Mucosa of stomach (tissue), 1 donor: Measurements from ENCODE around the gene NPM3.

Source experiments
- H3K27me3 ChIP-seq: one replicate; pipeline ENCODE4 v1.7.0; 2013; ENCODE audit warnings: mild to moderate bottlenecking, low read length; ENCODE audit not compliant: control insufficient read depth, insufficient read depth
- H3K36me3 ChIP-seq: one replicate; pipeline ENCODE4 v1.7.0; 2013; ENCODE audit warnings: low read length; ENCODE audit not compliant: control insufficient read depth, insufficient read depth
- H3K4me1 ChIP-seq: one replicate; pipeline ENCODE4 v1.7.0; 2013; ENCODE audit warnings: mild to moderate bottlenecking, low read length; ENCODE audit not compliant: control insufficient read depth, insufficient read depth
- H3K4me3 ChIP-seq: one replicate; pipeline ENCODE4 v1.7.0; 2013; ENCODE audit warnings: low read length
- H3K9ac ChIP-seq: one replicate; pipeline ENCODE4 v1.7.0; 2013; ENCODE audit warnings: mild to moderate bottlenecking, low read length, moderate library complexity
- H3K9me3 ChIP-seq: one replicate; pipeline ENCODE4 v1.7.0; 2013; ENCODE audit warnings: mild to moderate bottlenecking, low read length, moderate library complexity; ENCODE audit not compliant: control insufficient read depth
- donor health status: Pancreatic carcinoma.

The NPM3 gene

GRCh38 chr10:101759309-101760247 is 23.7 kb downstream of the NPM3 start:
- Histone ChIP-seq H3K36me3 (no peaks in the 10 kb centered on the region), H3K4me3 (no peak overlapping the region), H3K9me3 (no peaks in the 10 kb centered on the region), H3K4me1 (no peaks in the 10 kb centered on the region), H3K27me3 (peaks cover 16% of the 10 kb centered on the region), H3K9ac (no peak overlapping the region)

DNA sequence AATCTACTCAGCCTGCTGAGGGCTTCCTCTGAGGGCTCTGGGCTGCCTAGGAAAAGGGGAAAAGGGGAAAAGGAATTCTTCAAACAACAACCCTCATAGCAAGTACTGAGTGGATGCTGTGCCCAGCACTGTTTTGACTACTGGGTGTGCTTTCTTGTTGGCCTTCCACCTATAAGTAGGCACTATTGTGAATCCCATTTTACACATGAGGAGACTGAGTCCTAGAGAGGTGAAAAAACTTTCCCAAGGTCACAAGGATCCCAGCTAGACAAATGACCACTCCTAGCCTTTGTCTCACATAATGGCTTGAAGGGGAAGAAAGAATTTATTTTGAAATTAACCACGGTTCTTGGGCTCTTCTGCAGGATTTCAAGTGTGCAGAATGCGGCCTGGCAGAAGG is 24.4 kb downstream of the NPM3 start:
- H3K36me3 ChIP-seq, result no peaks in the 10 kb centered on the region
- H3K27me3 ChIP-seq, result peaks cover 16% of the 10 kb centered on the region
- H3K9me3 ChIP-seq, result no peaks in the 10 kb centered on the region
- no peaks in the 10 kb centered on the region for H3K4me1 ChIP-seq
- H3K4me3 ChIP-seq, result no peak overlapping the region
- H3K9ac ChIP-seq, result no peak overlapping the region

- Histone ChIP-seq H3K4me3 (no peak overlapping the region), H3K27me3 (peaks cover 10% of the 10 kb centered on the region), H3K4me1 (no peaks in the 10 kb centered on the region), H3K9ac (no peak overlapping the region), H3K36me3 (no peaks in the 10 kb centered on the region), H3K9me3 (no peaks in the 10 kb centered on the region)
Measured at GRCh38 chr10:101752241-101752640, 31.0 kb downstream of the NPM3 start.

DNA sequence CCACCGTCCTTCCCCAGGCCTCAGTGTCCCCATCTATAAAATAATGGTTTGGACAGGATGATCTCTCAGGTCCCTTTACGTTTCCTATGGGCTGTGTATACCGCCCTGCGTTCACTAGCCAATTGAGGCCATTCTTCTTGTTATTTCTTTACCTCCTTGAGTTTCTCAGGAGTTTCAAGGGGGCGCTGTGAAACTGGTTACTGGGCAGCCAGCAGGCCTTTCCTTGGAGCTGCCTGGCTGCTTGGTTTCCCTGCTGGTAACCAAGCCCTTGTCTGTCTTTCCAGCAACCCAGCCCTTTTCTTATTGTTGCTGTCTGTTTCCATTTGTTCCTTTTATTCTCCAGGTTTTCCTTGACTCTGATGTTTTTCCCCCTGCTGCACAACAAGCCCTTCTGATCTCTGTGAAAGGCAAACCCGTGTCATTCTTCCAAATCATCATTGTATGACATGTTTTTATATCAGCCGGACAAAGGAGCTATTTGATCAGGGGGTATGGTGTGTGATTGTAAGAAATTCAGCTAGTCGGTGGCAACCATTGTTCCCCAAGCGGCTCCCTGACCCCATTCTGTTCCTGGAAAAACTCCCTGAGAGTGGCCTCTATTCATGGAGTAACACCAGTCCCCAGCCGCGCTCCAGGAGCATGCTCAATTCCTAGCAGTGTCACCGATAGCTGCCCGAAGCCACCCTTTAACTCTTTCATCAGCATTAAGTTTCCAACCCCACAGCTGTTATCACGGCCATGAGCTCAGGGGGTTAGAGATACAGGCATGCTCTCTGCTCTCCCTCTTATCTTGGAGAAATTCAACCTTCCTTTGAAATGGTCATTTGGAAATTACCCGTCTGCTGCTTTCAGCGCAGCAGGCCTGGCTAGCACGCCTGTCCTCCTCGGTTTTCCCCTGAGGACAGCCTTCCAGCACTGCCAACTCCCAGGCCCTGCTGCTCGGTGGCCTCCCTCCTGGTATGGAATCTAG is 33.9 kb downstream of the NPM3 start:
- Histone ChIP-seq H3K4me3 (no peak overlapping the region), H3K27me3 (peaks cover 10% of the 10 kb centered on the region), H3K4me1 (peaks cover 9% of the 10 kb centered on the region), H3K9ac (no peak overlapping the region), H3K36me3 (no peaks in the 10 kb centered on the region), H3K9me3 (no peaks in the 10 kb centered on the region)

DNA sequence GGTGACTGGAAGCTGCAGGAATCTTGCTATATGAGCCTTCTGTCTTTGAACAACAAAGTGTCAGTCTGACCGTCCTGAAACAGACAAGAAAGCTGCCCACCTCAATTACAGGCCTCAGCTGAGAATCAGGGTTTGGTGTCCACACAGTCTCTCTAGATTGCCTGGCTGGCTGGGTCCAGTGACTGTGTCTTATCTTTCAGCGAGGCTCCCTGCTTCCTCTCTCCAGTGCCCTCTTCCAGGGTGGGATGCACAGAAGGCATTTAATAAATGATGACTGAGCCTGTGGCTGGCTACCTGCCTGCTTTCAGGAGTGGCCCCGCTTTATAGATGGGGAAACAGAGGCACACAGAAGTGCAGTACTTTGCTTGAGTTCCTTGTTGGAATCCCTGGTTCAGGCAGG is 34.8 kb downstream of the NPM3 start:
- no peaks in the 10 kb centered on the region for H3K9me3 ChIP-seq
- no peak overlapping the region for H3K9ac ChIP-seq
- H3K27me3 ChIP-seq, result peaks cover 10% of the 10 kb centered on the region
- no peaks in the 10 kb centered on the region for H3K36me3 ChIP-seq
- no peak overlapping the region for H3K4me3 ChIP-seq
- peaks cover 9% of the 10 kb centered on the region for H3K4me1 ChIP-seq

DNA sequence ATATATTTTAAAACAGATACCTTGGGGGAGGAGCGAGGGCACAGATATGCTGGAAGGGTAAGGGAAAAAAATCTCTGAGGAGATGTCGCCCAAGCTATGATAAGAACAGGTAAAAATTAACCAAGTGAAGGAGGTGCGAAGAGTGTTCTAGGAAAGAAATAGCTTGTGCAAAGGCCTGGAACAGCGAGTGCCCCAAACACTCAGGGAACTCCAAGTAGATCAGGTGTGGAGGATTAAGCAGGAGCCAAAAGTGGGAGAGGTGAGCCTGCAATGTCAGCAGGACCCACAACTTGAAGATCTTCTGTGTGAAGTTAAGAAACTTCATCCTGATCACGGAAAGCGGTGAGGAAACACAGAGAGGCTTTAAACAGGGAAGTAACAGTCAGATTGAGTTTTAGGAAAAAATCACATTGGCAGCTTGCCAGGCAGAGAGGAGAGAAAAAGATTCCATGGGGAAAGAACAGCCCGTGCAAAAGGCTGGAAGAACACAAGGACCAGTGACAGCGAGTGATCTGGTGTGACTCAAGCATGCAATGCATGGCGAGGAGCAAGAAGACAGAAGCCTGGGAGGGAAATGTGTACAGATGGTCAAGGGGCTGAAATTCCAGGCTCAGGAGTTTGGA is 38.1 kb downstream of the NPM3 start:
- no peak overlapping the region for H3K4me3 ChIP-seq
- H3K9ac ChIP-seq, result no peak overlapping the region
- H3K4me1 ChIP-seq, result peaks cover 9% of the 10 kb centered on the region
- H3K36me3 ChIP-seq, result no peaks in the 10 kb centered on the region
- H3K27me3 ChIP-seq, result no peaks in the 10 kb centered on the region
- H3K9me3 ChIP-seq, result no peaks in the 10 kb centered on the region

DNA sequence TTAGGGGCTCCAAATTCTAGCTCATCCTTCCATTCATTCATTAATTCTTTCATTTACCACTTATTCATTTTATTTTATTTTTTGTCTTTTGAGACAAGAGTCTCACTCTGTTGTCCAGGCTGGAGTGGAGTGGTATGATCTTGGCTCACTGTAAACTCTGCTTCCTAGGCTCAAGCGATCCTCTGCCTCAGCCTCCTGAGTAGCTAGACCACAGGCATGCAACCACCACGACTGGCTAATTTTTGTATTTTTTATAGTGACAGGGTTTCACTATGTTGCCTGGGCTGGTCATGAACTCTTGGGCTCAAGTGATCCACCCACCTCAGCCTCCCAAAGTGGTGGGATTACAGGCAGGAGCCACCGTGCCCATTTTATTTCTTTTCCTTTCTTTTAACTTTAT is 39.0 kb downstream of the NPM3 start:
- Histone ChIP-seq H3K9ac (no peak overlapping the region), H3K4me1 (peaks cover 9% of the 10 kb centered on the region), H3K36me3 (no peaks in the 10 kb centered on the region), H3K27me3 (no peaks in the 10 kb centered on the region), H3K9me3 (no peaks in the 10 kb centered on the region), H3K4me3 (no peak overlapping the region)

DNA sequence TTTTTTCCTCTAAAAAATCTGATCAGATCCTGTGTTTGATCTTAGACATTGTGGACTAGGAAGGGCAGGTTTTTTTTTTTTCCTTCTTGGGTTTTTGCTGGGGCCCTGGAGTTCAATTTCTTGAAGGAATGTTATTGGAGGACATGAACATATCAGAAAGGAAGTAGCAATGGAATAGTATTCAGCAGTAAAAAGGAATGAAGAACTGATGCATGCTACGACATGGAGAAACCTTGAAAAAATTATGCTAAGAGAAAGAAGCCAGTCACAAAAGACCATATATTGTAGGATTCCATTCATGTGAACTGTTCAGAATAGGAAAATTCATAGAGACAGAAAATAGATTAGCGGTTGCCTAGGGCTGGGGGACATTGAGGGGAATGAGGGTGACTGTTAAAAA is 41.3 kb downstream of the NPM3 start:
- Histone ChIP-seq H3K36me3 (no peaks in the 10 kb centered on the region), H3K4me1 (peaks cover 9% of the 10 kb centered on the region), H3K9me3 (no peaks in the 10 kb centered on the region), H3K4me3 (no peak overlapping the region), H3K9ac (no peak overlapping the region), H3K27me3 (no peaks in the 10 kb centered on the region)

DNA sequence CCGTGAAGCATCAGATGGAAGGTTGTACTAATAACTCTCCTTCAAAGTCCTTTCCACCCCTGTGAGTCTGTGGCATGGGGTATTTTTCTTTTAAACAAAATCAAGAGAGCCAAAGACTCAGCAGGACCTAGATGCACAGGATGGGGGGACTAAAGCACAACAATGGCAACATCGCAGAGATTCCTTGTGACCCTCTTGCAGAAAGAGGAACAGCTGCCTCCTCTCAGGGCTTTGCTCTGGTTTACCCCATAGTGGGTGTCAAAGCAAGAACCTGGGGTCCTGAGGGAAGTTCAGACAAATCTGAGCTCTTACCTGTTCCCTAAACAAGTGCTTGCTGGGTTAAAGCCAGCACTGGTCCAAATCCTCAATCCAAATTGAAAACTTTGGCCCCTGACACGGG is 46.6 kb downstream of the NPM3 start:
- H3K9ac ChIP-seq, result no peak overlapping the region
- no peaks in the 10 kb centered on the region for H3K4me1 ChIP-seq
- no peaks in the 10 kb centered on the region for H3K27me3 ChIP-seq
- H3K9me3 ChIP-seq, result no peaks in the 10 kb centered on the region
- no peak overlapping the region for H3K4me3 ChIP-seq
- no peaks in the 10 kb centered on the region for H3K36me3 ChIP-seq

GRCh38 chr10:101732096-101732495 is 51.1 kb downstream of the NPM3 start:
- Histone ChIP-seq H3K27me3 (no peaks in the 10 kb centered on the region), H3K9me3 (no peaks in the 10 kb centered on the region), H3K4me3 (no peak overlapping the region), H3K9ac (no peak overlapping the region), H3K36me3 (no peaks in the 10 kb centered on the region), H3K4me1 (no peaks in the 10 kb centered on the region)
